Progenitor cell of endocrine pancreas (in vitro differentiated cells): ENCODE results near the gene VMP1. TPM values are rescaled to one million over a fixed set of nuclear protein-coding genes. Genes with fewer than 3 reads are reported as not detected.
A peak's percentile ranks its signal among the peaks of the same experiment; 100 is the strongest.
"Not testable (repeated sequence)": the region's sequence is repeated elsewhere in the genome, so short reads cannot be mapped to it uniquely, and the experiment has no call there.

ENCODE experiments used
- DNase-seq: peaks from one replicate; pipeline ENCODE4 v3.0.0; 2021; ENCODE audit warnings: low spot score; ENCODE audit not compliant: unreplicated experiment
- H3K27ac Mint-ChIP-seq: 2 replicates; pipeline ENCODE4 v1.8.0; 2021; ENCODE audit warnings: mild to moderate bottlenecking, moderate library complexity, mixed read lengths
- H3K27me3 Mint-ChIP-seq: 2 replicates; pipeline ENCODE4 v1.8.0; 2021; ENCODE audit warnings: mixed read lengths
- H3K36me3 Mint-ChIP-seq: 2 replicates; pipeline ENCODE4 v1.8.0; 2022; ENCODE audit warnings: mixed read lengths; ENCODE audit not compliant: insufficient read depth
- H3K4me1 Mint-ChIP-seq: 2 replicates; pipeline ENCODE4 v1.8.0; 2021; ENCODE audit warnings: low read depth, mixed read lengths
- H3K4me3 Mint-ChIP-seq: 2 replicates; pipeline ENCODE4 v1.8.0; 2021; ENCODE audit warnings: low read depth, mild to moderate bottlenecking, moderate library complexity, mixed read lengths
- H3K9me3 Mint-ChIP-seq: 2 replicates; pipeline ENCODE4 v1.8.0; 2021; ENCODE audit warnings: low read depth, mixed read lengths
- total RNA-seq: library from RNA; stranded (reverse); gene quantifications from 2 replicates; pipeline ENCODE4 v1.2.1, GENCODE V29; 2021
- TF ChIP-seq, protein P1 (sequence below): fragments of 200-600 bp; sonication (generic); IDR thresholded peaks from one replicate; pipeline ENCODE4 v1.5.0; 2021; ENCODE audit warnings: antibody characterized with exemption, mild to moderate bottlenecking; ENCODE audit not compliant: unreplicated experiment

VMP1 gene
- total RNA-seq, 1 donor from 2014 or later, result 162 TPM

DNA sequence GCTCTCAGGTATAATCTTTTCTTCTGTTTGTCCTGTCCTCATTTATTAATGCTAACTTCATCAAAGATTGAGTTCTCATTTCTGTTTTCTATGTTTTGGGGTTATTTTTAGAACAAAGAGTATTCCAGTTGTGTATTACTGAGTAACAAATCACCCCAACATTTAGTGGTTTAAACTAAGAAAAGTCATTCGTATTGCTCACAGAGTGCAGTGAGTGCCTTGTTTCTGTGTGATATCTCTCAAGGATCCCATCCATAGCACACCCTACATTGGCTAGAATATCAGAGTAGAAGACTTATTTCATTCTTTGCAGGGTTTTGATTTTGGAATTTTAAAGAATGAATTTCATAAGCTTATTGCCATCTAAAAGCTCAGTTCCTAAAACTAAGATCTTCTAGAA is 72.1 kb downstream of the VMP1 start:
- DNase-seq, result no peak
- H3K27ac Mint-ChIP-seq, result no peak overlapping the region
- peaks cover 22% of the 10 kb centered on the region for H3K36me3 Mint-ChIP-seq
- TF ChIP-seq, protein P1, sequence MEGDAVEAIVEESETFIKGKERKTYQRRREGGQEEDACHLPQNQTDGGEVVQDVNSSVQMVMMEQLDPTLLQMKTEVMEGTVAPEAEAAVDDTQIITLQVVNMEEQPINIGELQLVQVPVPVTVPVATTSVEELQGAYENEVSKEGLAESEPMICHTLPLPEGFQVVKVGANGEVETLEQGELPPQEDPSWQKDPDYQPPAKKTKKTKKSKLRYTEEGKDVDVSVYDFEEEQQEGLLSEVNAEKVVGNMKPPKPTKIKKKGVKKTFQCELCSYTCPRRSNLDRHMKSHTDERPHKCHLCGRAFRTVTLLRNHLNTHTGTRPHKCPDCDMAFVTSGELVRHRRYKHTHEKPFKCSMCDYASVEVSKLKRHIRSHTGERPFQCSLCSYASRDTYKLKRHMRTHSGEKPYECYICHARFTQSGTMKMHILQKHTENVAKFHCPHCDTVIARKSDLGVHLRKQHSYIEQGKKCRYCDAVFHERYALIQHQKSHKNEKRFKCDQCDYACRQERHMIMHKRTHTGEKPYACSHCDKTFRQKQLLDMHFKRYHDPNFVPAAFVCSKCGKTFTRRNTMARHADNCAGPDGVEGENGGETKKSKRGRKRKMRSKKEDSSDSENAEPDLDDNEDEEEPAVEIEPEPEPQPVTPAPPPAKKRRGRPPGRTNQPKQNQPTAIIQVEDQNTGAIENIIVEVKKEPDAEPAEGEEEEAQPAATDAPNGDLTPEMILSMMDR, result no peak
- H3K4me1 Mint-ChIP-seq, result peaks cover 13% of the 10 kb centered on the region
- H3K9me3 Mint-ChIP-seq, result peaks cover 3% of the 10 kb centered on the region
- no peaks in the 10 kb centered on the region for H3K27me3 Mint-ChIP-seq
- no peak overlapping the region for H3K4me3 Mint-ChIP-seq

DNA sequence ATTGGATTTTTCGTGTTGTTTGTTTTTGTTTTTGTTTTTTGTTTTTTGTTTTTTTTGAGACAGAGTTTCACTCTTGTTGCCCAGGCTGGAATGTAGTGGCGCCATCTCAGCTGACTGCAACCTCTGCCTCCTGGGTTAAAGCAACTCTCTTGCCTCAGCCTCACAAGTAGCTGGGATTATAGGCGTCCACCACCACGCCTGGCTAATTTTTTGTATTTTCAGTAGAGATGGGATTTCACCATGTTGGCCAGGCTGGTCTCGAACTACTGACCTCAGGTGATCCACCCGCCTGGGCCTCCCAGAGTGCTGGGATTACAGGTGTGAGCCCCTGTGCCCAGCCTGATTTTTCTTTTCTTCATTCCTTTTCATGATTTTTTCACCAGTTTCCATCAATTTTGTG is 73.1 kb downstream of the VMP1 start:
- not testable (repeated sequence) for H3K27me3 Mint-ChIP-seq, H3K27ac Mint-ChIP-seq, H3K9me3 Mint-ChIP-seq, H3K4me3 Mint-ChIP-seq, DNase-seq
- Mint-ChIP-seq H3K36me3 (peaks cover 21% of the 10 kb centered on the region), H3K4me1 (peaks cover 19% of the 10 kb centered on the region)

DNA sequence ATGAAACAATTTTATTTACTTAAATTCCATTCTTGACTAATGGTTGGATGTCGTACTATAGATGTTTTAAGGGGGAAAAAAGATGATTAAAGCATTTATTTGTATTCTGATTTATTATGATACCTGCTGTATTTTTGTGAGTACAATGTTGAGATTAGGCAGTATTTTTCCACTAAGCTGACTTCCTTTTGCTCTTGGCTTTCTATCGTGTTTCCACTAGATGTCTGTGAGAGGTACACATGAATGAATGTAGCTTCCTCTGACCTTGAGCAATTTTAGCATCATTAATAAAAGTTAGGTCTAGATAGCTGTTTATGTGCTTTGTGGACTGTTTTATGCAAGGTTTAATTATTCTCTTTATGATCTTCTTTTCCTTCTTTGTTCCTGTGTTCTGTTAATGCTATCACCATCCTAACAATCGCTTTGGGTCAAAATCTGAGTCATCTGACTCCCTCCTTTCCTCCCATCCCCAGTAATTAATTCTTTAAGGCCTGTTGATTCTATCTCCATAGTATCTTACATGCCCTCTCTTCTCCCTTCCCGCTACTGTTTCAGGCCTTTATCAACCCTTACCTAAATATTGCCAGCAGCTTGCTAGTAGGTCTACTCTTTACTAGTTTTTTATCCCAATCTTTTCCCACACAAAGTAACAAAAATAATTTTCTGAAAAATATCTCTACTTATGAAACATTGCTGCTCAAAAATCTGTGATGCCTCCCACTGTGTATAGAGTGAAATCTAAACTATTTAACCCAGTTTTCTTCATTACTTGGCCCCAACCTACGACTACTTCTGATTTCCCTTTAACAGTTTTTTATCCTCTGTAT is 76.0 kb downstream of the VMP1 start:
- Mint-ChIP-seq H3K4me3 (no peak overlapping the region), H3K27ac (peak overlapping the region; percentile 95), H3K4me1 (peaks cover 34% of the 10 kb centered on the region), H3K9me3 (no peaks in the 10 kb centered on the region), H3K27me3 (no peaks in the 10 kb centered on the region), H3K36me3 (peaks cover 4% of the 10 kb centered on the region)
- TF ChIP-seq, protein P1, result no peak
- DNase-seq, result no peak

DNA sequence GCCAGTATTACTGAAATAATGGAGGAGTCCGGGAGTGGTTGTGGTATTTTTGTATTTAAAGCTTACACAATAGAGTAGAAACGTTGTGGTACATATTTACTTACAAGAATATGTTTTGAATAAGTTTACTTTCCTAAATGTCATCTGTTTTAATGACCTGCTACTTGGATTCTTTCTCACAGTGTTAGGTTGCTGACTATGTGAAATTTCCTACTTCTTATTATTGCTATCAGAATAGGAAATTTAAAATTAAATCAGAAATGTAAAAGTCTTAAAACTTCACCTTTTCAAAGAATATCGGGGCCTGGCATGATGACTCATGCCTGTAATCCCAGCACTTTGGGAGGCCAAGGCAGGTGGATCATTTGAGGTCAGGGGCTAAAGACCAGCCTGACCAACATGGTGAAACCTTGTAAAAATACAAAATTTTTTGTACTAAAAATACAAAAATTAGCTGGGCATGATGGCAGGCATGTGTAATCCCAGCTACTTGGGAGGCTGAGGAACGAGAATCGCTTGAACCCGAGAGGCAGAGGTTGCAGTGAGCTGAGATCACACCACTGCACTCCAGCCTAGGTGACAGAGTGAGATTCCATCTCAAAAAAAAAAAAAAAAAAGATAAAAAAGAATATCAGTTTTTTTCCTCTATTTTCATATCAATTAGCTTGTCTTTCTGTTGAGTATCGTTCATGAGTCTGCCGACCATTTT is 77.8 kb downstream of the VMP1 start:
- peaks cover 4% of the 10 kb centered on the region for H3K36me3 Mint-ChIP-seq
- H3K27ac Mint-ChIP-seq, result peak overlapping the region; percentile 88
- peaks cover 41% of the 10 kb centered on the region for H3K4me1 Mint-ChIP-seq
- no peak overlapping the region for H3K4me3 Mint-ChIP-seq
- no peaks in the 10 kb centered on the region for H3K9me3 Mint-ChIP-seq
- TF ChIP-seq, protein P1, result no peak
- no peaks in the 10 kb centered on the region for H3K27me3 Mint-ChIP-seq
- DNase-seq, result no peak

DNA sequence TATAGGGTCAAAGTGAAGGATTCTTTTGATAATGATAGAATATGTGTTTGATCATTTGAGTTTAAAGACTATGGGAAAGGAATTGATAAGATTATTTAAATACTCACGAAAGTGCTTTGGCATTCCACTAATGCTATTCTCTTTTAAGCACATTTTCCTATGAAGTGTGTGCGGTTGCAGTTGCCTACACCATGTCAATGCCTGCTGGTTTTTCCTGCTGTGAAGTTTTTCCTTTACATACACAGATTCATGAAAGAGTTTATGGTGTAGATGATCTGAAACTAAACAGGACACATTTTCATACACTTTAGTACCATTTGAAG is 78.7 kb downstream of the VMP1 start:
- peak overlapping the region; percentile 98 for H3K27ac Mint-ChIP-seq
- no peaks in the 10 kb centered on the region for H3K27me3 Mint-ChIP-seq
- H3K36me3 Mint-ChIP-seq, result peaks cover 1% of the 10 kb centered on the region
- no peak for DNase-seq
- TF ChIP-seq, protein P1, result no peak
- H3K9me3 Mint-ChIP-seq, result no peaks in the 10 kb centered on the region
- peak overlapping the region; percentile 3 for H3K4me3 Mint-ChIP-seq
- peaks cover 41% of the 10 kb centered on the region for H3K4me1 Mint-ChIP-seq
